H9 (cell line): Measurements from ENCODE around the gene ADAM8. TPM values are rescaled to one million over a fixed set of nuclear protein-coding genes. Genes with fewer than 3 reads are reported as not detected.

Experiments
- DNase-seq: peaks from one replicate; pipeline ENCODE4 v3.0.0-alpha.2; 2017
- H2AFZ ChIP-seq: one replicate; pipeline ENCODE4 v1.6.1; 2013; ENCODE audit warnings: mild to moderate bottlenecking, low read length, control low read depth, moderate library complexity
- H2AK5ac ChIP-seq: 2 replicates; pipeline ENCODE4 v1.6.1; 2013; ENCODE audit warnings: low read length, control low read depth, mixed read lengths; ENCODE audit not compliant: insufficient read length
- H2BK120ac ChIP-seq: one replicate; pipeline ENCODE4 v1.6.1; 2013; ENCODE audit warnings: low read depth, mild to moderate bottlenecking, low read length, control low read depth, inconsistent platforms; ENCODE audit not compliant: poor library complexity, severe bottlenecking
- H2BK12ac ChIP-seq: 2 replicates; pipeline ENCODE4 v1.6.1; 2013; ENCODE audit warnings: low read length, control low read depth, mixed read lengths, low read depth; ENCODE audit not compliant: insufficient read length
- H2BK15ac ChIP-seq: 2 replicates; pipeline ENCODE4 v1.6.1; 2013; ENCODE audit warnings: low read depth, low read length, control low read depth
- H2BK20ac ChIP-seq: one replicate; pipeline ENCODE4 v1.6.1; 2013; ENCODE audit warnings: low read depth, mild to moderate bottlenecking, low read length, control low read depth, inconsistent platforms; ENCODE audit not compliant: poor library complexity, severe bottlenecking
- H2BK5ac ChIP-seq: 2 replicates; pipeline ENCODE4 v1.6.1; 2013; ENCODE audit warnings: low read length, control low read depth, mixed read lengths; ENCODE audit not compliant: insufficient read length
- H3K14ac ChIP-seq: 2 replicates; pipeline ENCODE4 v1.6.1; 2013; ENCODE audit warnings: low read length, control low read depth; ENCODE audit not compliant: insufficient read depth
- H3K18ac ChIP-seq: 2 replicates; pipeline ENCODE4 v1.6.1; 2013; ENCODE audit warnings: low read depth, mild to moderate bottlenecking, mixed read lengths, low read length, control low read depth; ENCODE audit not compliant: insufficient read length
- H3K23ac ChIP-seq: 2 replicates; pipeline ENCODE4 v1.6.1; 2013; ENCODE audit warnings: low read length, control low read depth, mixed read lengths, low read depth; ENCODE audit not compliant: insufficient read length
- H3K23me2 ChIP-seq: 2 replicates; pipeline ENCODE4 v1.6.1; 2013; ENCODE audit warnings: low read depth, mild to moderate bottlenecking, mixed read lengths, low read length, control low read depth; ENCODE audit not compliant: insufficient read length, poor library complexity, severe bottlenecking
- H3K27ac ChIP-seq: 2 replicates; pipeline ENCODE4 v1.5.1; 2013; ENCODE audit warnings: low read length, control low read depth, mixed read lengths, low read depth; ENCODE audit not compliant: insufficient read length
- H3K27me3 ChIP-seq: 2 replicates; pipeline ENCODE4 v1.6.1; 2013; ENCODE audit warnings: low read length, control low read depth, inconsistent platforms; ENCODE audit not compliant: insufficient read depth
- H3K4ac ChIP-seq: 2 replicates; pipeline ENCODE4 v1.6.1; 2013; ENCODE audit warnings: low read depth, mild to moderate bottlenecking, control low read depth, inconsistent platforms, low read length, moderate library complexity
- H3K4me1 ChIP-seq: 2 replicates; pipeline ENCODE4 v1.6.1; 2013; ENCODE audit warnings: low read length, control low read depth, inconsistent platforms; ENCODE audit not compliant: insufficient read depth
- H3K4me2 ChIP-seq: 2 replicates; pipeline ENCODE4 v1.6.1; 2013; ENCODE audit warnings: low read length, control low read depth, mixed read lengths; ENCODE audit not compliant: insufficient read length, insufficient read depth
- H3K56ac ChIP-seq: 2 replicates; pipeline ENCODE4 v1.6.1; 2013; ENCODE audit warnings: low read depth, mild to moderate bottlenecking, mixed read lengths, low read length, control low read depth; ENCODE audit not compliant: insufficient read length
- H3K79me1 ChIP-seq: 2 replicates; pipeline ENCODE4 v1.6.1; 2013; ENCODE audit warnings: low read depth, mild to moderate bottlenecking, moderate library complexity, low read length, control low read depth, inconsistent platforms; ENCODE audit not compliant: insufficient read depth, poor library complexity, severe bottlenecking
- H3K79me2 ChIP-seq: 2 replicates; pipeline ENCODE4 v1.6.1; 2013; ENCODE audit warnings: low read length, control low read depth, inconsistent platforms; ENCODE audit not compliant: insufficient read depth
- H3K9ac ChIP-seq: 2 replicates; pipeline ENCODE4 v1.6.1; 2013; ENCODE audit warnings: low read length, control low read depth, mixed read lengths; ENCODE audit not compliant: insufficient read length; ENCODE audit errors: extremely low read depth
- H3K9me3 ChIP-seq: one replicate; pipeline ENCODE4 v1.6.1; 2013; ENCODE audit warnings: low read depth, low read length, inconsistent platforms; ENCODE audit not compliant: control insufficient read depth
- H3T11ph ChIP-seq: one replicate; pipeline ENCODE4 v1.6.1; 2013; ENCODE audit warnings: mild to moderate bottlenecking, low read length, control low read depth, inconsistent platforms
- H4K20me1 ChIP-seq: one replicate; pipeline ENCODE4 v1.6.1; 2013; ENCODE audit not compliant: control insufficient read depth, insufficient read length, insufficient read depth
- H4K5ac ChIP-seq: 2 replicates; pipeline ENCODE4 v1.6.1; 2013; ENCODE audit warnings: low read depth, mild to moderate bottlenecking, mixed read lengths, low read length, control low read depth; ENCODE audit not compliant: insufficient read length
- H4K8ac ChIP-seq: replicated peaks from 2 replicates; pipeline ENCODE4 v1.6.1; 2013; ENCODE audit warnings: low read length, control low read depth, mixed read lengths, low read depth; ENCODE audit not compliant: insufficient read length
- H4K91ac ChIP-seq: 2 replicates; pipeline ENCODE4 v1.6.1; 2013; ENCODE audit warnings: low read depth, mild to moderate bottlenecking, moderate library complexity, mixed read lengths, low read length, control low read depth; ENCODE audit not compliant: insufficient read length
- H3K27ac Mint-ChIP-seq, 3 experiments: 2 replicates in 2 of 3; 3 replicates in 1 of 3; pipeline ENCODE4 v1.8.0; 2020 to 2021; ENCODE audit warnings: mixed read lengths in 3 of 3, mild to moderate bottlenecking in 1 of 3, moderate library complexity in 1 of 3
- H3K27me3 Mint-ChIP-seq: 2 replicates; pipeline ENCODE4 v1.8.0; 2021; ENCODE audit warnings: low read depth, mild to moderate bottlenecking, moderate library complexity, mixed read lengths
- H3K36me3 Mint-ChIP-seq, 3 experiments: 2 replicates in 2 of 3; 3 replicates in 1 of 3; pipeline ENCODE4 v1.8.0; 2020 to 2021; ENCODE audit warnings: low read depth in 3 of 3, mixed read lengths in 3 of 3; ENCODE audit not compliant: insufficient read depth in 1 of 3
- H3K4me1 Mint-ChIP-seq, 2 experiments: 2 replicates each; pipeline ENCODE4 v1.8.0; 2020; ENCODE audit warnings: mixed read lengths in 2 of 2
- H3K4me3 Mint-ChIP-seq, 2 experiments: 2 replicates in 1 of 2; 3 replicates in 1 of 2; pipeline ENCODE4 v1.8.0; 2020 to 2021; ENCODE audit warnings: mild to moderate bottlenecking in 2 of 2, mixed read lengths in 2 of 2, moderate library complexity in 1 of 2
- H3K9me3 Mint-ChIP-seq, 2 experiments: 2 replicates in 1 of 2; 3 replicates in 1 of 2; pipeline ENCODE4 v1.8.0; 2020; ENCODE audit warnings: mild to moderate bottlenecking in 2 of 2, mixed read lengths in 2 of 2, moderate library complexity in 1 of 2
- WGBS: extraction: QIAGEN DNeasy Blood & Tissue Kit; methylation state at CpG from one replicate; pipeline ENCODE4 v1.1.7; 2013; ENCODE audit warnings: missing lambda C conversion rate, low lambda C conversion rate, mixed read lengths; ENCODE audit not compliant: insufficient read length; ENCODE audit errors: extremely low coverage; 5-methylcytosine and 5-hydroxymethylcytosine counted together
- total RNA-seq: library from RNA; stranded (reverse); gene quantifications from 2 replicates; pipeline ENCODE4 v1.2.1, GENCODE V29; 2021
- TF ChIP-seq, protein P1 (sequence below): fragments of 200-600 bp; sonication (generic); conservative IDR thresholded peaks from 3 replicates; pipeline ENCODE4 v1.8.0; 2021; ENCODE audit warnings: antibody characterized with exemption, mild to moderate bottlenecking

The ADAM8 gene
- total RNA-seq, 1 experiment from 2014 or later: 5.4 TPM

DNA sequence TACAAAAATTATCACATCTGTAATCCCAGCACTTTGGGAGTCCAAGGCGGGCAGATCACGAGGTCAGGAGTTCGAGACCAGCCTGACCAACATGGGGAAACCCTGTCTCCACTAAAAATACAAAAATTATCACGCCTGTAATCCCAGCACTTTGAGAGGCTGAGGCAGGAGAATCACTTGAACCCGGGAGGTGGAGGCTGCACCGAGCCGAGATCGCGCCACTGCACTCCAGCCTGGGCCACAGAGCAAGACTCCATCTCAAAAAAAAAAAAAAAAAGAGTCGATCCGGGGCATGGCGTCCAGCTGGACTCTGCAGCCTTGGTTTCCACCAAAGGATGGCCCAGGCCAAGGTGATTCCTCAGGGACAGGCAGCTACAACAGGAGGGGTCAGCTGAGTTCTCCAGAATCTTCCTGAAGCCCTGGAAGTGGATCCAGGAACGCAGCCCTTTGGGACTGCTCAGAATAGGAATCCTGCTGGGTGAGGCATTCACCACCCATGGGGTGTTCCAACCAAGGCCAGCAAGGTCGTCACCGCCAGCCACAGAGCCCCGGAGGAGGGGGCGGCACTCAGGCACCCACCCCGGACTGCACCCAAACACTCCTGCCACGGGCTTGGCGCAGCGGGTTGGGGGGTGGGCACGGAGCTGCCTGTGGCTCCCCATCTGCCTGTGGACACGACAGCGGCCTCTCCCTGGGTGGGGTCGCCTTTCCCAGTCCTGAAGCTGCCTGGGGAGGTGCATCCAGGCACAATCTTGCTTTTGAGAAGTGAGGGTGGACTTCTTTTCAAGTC is 58.7 kb downstream of the ADAM8 start:
- Mint-ChIP-seq H3K27ac (no peak overlapping the region; a peak in 1 of 7 replicates), H3K36me3 (peaks cover 2 to 21% (median 8%) of the 10 kb centered on the region in 3 experiments; a peak in 5 of 7 replicates)
- no peaks in the 10 kb centered on the region for H3K23me2 ChIP-seq

More for the DNA sequence above, 58.7 kb downstream of the ADAM8 start:
- no peaks in the 10 kb centered on the region for H3K9me3 ChIP-seq
- Mint-ChIP-seq H3K27me3 (peaks cover 3% of the 10 kb centered on the region), H3K9me3 (peaks cover 2 to 5% of the 10 kb centered on the region in 2 experiments; a peak in 2 of 5 replicates), H3K4me3 (no peak overlapping the region), H3K4me1 (peaks cover 7 to 16% of the 10 kb centered on the region in 2 experiments)
- no peaks in the 10 kb centered on the region for H3K79me2 ChIP-seq
- no peak overlapping the region; the same call in 1 of the 2 replicates for H3K14ac ChIP-seq
- no peak overlapping the region for H4K5ac ChIP-seq
- H4K8ac ChIP-seq: no peak overlapping the region
- TF ChIP-seq, protein P1, sequence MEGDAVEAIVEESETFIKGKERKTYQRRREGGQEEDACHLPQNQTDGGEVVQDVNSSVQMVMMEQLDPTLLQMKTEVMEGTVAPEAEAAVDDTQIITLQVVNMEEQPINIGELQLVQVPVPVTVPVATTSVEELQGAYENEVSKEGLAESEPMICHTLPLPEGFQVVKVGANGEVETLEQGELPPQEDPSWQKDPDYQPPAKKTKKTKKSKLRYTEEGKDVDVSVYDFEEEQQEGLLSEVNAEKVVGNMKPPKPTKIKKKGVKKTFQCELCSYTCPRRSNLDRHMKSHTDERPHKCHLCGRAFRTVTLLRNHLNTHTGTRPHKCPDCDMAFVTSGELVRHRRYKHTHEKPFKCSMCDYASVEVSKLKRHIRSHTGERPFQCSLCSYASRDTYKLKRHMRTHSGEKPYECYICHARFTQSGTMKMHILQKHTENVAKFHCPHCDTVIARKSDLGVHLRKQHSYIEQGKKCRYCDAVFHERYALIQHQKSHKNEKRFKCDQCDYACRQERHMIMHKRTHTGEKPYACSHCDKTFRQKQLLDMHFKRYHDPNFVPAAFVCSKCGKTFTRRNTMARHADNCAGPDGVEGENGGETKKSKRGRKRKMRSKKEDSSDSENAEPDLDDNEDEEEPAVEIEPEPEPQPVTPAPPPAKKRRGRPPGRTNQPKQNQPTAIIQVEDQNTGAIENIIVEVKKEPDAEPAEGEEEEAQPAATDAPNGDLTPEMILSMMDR: no peak
- no peak overlapping the region for H2BK20ac ChIP-seq
- H3K27ac ChIP-seq: no peak overlapping the region
- no peak overlapping the region for H2AFZ ChIP-seq
- no peak overlapping the region for H2BK12ac ChIP-seq
- no peak overlapping the region for H2AK5ac ChIP-seq
- WGBS: no CpG with 5 or more reads among the region's 25 CpGs
- H3K79me1 ChIP-seq: no peaks in the 10 kb centered on the region
- no peak overlapping the region for H3K9ac ChIP-seq
- no peak overlapping the region for H3T11ph ChIP-seq
- no peak overlapping the region for H2BK5ac ChIP-seq
- H3K27me3 ChIP-seq: no peaks in the 10 kb centered on the region
- no peak overlapping the region for H2BK120ac ChIP-seq
- H4K20me1 ChIP-seq: no peaks in the 10 kb centered on the region
- DNase-seq: no peak
- H3K56ac ChIP-seq: no peak overlapping the region
- no peak overlapping the region for H2BK15ac ChIP-seq
- no peak overlapping the region for H3K18ac ChIP-seq
- H3K4me2 ChIP-seq: no peak overlapping the region
- no peak overlapping the region for H3K23ac ChIP-seq
- no peak overlapping the region for H3K4ac ChIP-seq
- no peaks in the 10 kb centered on the region for H3K4me1 ChIP-seq
- H4K91ac ChIP-seq: no peak overlapping the region
